Measurements from ENCODE around the gene ZBTB40.

GRCh38 chr1:22440582-22440981 is 11.1 kb upstream of the ZBTB40 start:
- no peak for TF ChIP-seq CTCF (IDR thresholded peaks at IDR 0.05; ENCODE audit: low read length)
- no peak for TF ChIP-seq EZH2 (IDR thresholded peaks at IDR 0.05; ENCODE audit: borderline replicate concordance, low read length)

Data from OCI-LY1 (cell line).